ENCODE data around the gene AIG1.
"Not testable (repeated sequence)": the region's sequence is repeated elsewhere in the genome, so short reads cannot be mapped to it uniquely, and the experiment has no call there.

The AIG1 gene

GRCh38 chr6:143024977-143025376, 35.7 kb upstream of the AIG1 start:
- TF ChIP-seq CTCF (conservative IDR thresholded peaks at IDR 0.05): no peak
- H3K27ac ChIP-seq: no peak overlapping the region

GRCh38 chr6:143026696-143027449, 33.8 kb upstream of the AIG1 start:
- H3K27ac ChIP-seq: no peak overlapping the region
- TF ChIP-seq CTCF (conservative IDR thresholded peaks at IDR 0.05): peak; percentile 58

GRCh38 chr6:143034689-143035334, 25.9 kb upstream of the AIG1 start:
- no peak overlapping the region for H3K27ac ChIP-seq
- no peak for TF ChIP-seq CTCF (conservative IDR thresholded peaks at IDR 0.05)

GRCh38 chr6:143037470-143037869, 23.2 kb upstream of the AIG1 start:
- no peak for TF ChIP-seq CTCF (conservative IDR thresholded peaks at IDR 0.05)
- no peak overlapping the region for H3K27ac ChIP-seq

GRCh38 chr6:143038833-143039232, 21.9 kb upstream of the AIG1 start:
- TF ChIP-seq CTCF (conservative IDR thresholded peaks at IDR 0.05): no peak
- no peak overlapping the region for H3K27ac ChIP-seq

- no peak for TF ChIP-seq CTCF (conservative IDR thresholded peaks at IDR 0.05)
- no peak overlapping the region for H3K27ac ChIP-seq
These were observed 21.1 kb upstream of the AIG1 start for GRCh38 chr6:143039548-143039947.

- H3K27ac ChIP-seq: no peak overlapping the region
- no peak for TF ChIP-seq CTCF (conservative IDR thresholded peaks at IDR 0.05)
These were observed 20.7 kb upstream of the AIG1 start for GRCh38 chr6:143040018-143040417.

- not testable (repeated sequence) for H3K27ac ChIP-seq
These were observed 16.3 kb upstream of the AIG1 start for GRCh38 chr6:143044345-143044744.
